GM12878 (cell line): ENCODE measurements around the gene KDELR1. TPM values are rescaled to one million over a fixed set of nuclear protein-coding genes. Genes with fewer than 3 reads are reported as not detected.
A peak's percentile ranks its signal among the peaks of the same experiment; 100 is the strongest.

Source experiments
- BMI1 ChIP-seq: fragments of 450-650 bp; IDR thresholded peaks from 2 replicates; pipeline ENCODE4 v1.6.1; 2016; ENCODE audit warnings: mild to moderate bottlenecking, moderate library complexity, borderline replicate concordance
- CBX3 ChIP-seq: fragments of 200-600 bp; sonication (generic); IDR thresholded peaks from 2 replicates; pipeline ENCODE4 v1.6.1; 2016; ENCODE audit warnings: low read depth, borderline replicate concordance
- CHD1 ChIP-seq: IDR thresholded peaks from 2 replicates; pipeline ENCODE4 v1.6.1; 2012; ENCODE audit warnings: low read depth, low read length, improper control_type of control experiment
- CREB1 ChIP-seq: IDR thresholded peaks from 2 replicates; pipeline ENCODE4 v1.6.1; 2012; ENCODE audit warnings: low read depth, mild to moderate bottlenecking, inconsistent platforms
- EED ChIP-seq: sonication (generic); IDR thresholded peaks from 2 replicates; pipeline ENCODE4 v1.6.1; 2016; ENCODE audit warnings: antibody characterized with exemption, low read depth
- FOXK2 ChIP-seq: fragments of 450-650 bp; IDR thresholded peaks from 2 replicates; pipeline ENCODE4 v1.6.1; 2017; ENCODE audit warnings: mild to moderate bottlenecking, moderate library complexity
- GABPA ChIP-seq: IDR thresholded peaks from 2 replicates; pipeline ENCODE4 v1.6.1; 2014; ENCODE audit warnings: antibody characterized with exemption, low read depth, mild to moderate bottlenecking, inconsistent platforms
- IKZF2 ChIP-seq, 2 experiments: fragments of 450-650 bp; IDR thresholded peaks; 2 replicates each; pipeline ENCODE4 v1.6.1; 2017; ENCODE audit warnings: mild to moderate bottlenecking in 2 of 2, moderate library complexity in 2 of 2
- IRF5 ChIP-seq: fragments of 450-650 bp; IDR thresholded peaks from 2 replicates; pipeline ENCODE4 v1.6.1; 2017; ENCODE audit warnings: borderline replicate concordance
- MEF2A ChIP-seq: IDR thresholded peaks from 2 replicates; pipeline ENCODE4 v1.6.1; 2011; ENCODE audit warnings: low read depth, mild to moderate bottlenecking, low read length, moderate library complexity; ENCODE audit not compliant: insufficient read depth
- NFXL1 ChIP-seq: fragments of 450-650 bp; IDR thresholded peaks from 2 replicates; pipeline ENCODE4 v1.6.1; 2017; ENCODE audit warnings: antibody characterized with exemption, mild to moderate bottlenecking, borderline replicate concordance
- NKRF ChIP-seq: fragments of 450-650 bp; conservative IDR thresholded peaks from 2 replicates; pipeline ENCODE4 v1.6.1; 2017; ENCODE audit warnings: mild to moderate bottlenecking, moderate library complexity
- PRDM15 ChIP-seq: fragments of 450-650 bp; formaldehyde crosslinking; IDR thresholded peaks from 2 replicates; pipeline ENCODE4 v1.4.0; 2020; ENCODE audit warnings: mild to moderate bottlenecking, moderate library complexity
- SIX5 ChIP-seq: IDR thresholded peaks from 2 replicates; pipeline ENCODE4 v1.6.1; 2011; ENCODE audit warnings: mild to moderate bottlenecking, low read depth, low read length, moderate library complexity; ENCODE audit not compliant: severe bottlenecking
- SMARCA5 ChIP-seq: fragments of 450-650 bp; IDR thresholded peaks from 2 replicates; pipeline ENCODE4 v1.6.1; 2017; ENCODE audit warnings: mild to moderate bottlenecking
- SPI1 ChIP-seq: IDR thresholded peaks from 2 replicates; pipeline ENCODE4 v1.6.1; 2011; ENCODE audit warnings: low read depth, mild to moderate bottlenecking, low read length, moderate library complexity, borderline replicate concordance; ENCODE audit not compliant: insufficient read depth
- WRNIP1 ChIP-seq: IDR thresholded peaks from 2 replicates; pipeline ENCODE4 v1.6.1; 2011; ENCODE audit warnings: low read depth, low read length, improper control_type of control experiment, borderline replicate concordance
- ZNF207 ChIP-seq: fragments of 450-650 bp; IDR thresholded peaks from 2 replicates; pipeline ENCODE4 v1.6.1; 2014; ENCODE audit warnings: antibody characterized with exemption, mild to moderate bottlenecking, borderline replicate concordance
- ZNF687 ChIP-seq: fragments of 450-650 bp; IDR thresholded peaks from 2 replicates; pipeline ENCODE4 v1.6.1; 2017; ENCODE audit warnings: mild to moderate bottlenecking, moderate library complexity
- polyA plus RNA-seq, 11 experiments: library from polyadenylated mRNA; depleted of rRNA in 4 of 11; unstranded in 6 of 11; stranded (reverse) in 5 of 11; fragments of >200 nt; fragmentation: Nextera tagmentation in 4 of 11; fragmentation: Illumina TruSeq in 1 of 11; extraction: Ambion mirVana in 4 of 11; extraction: Trizol in 1 of 11; gene quantifications; 1 replicate in 1 of 11; 2 replicates in 10 of 11; pipeline versions ENCODE4 v1.2.1 to v1.2.3, GENCODE V29; 2011 to 2016; ENCODE audit warnings: inconsistent platforms in 2 of 11, missing spikeins in 2 of 11, low read depth in 1 of 11
- total RNA-seq, 4 experiments: library from RNA; depleted of rRNA in 3 of 4; stranded (reverse); fragments of >200 nt in 3 of 4; fragmentation: Illumina TruSeq in 1 of 4; extraction: Trizol in 1 of 4; gene quantifications; 2 replicates each; pipeline versions ENCODE4 v1.2.1 to v1.2.3, GENCODE V29; 2013 to 2021

Gene KDELR1
- total and polyA plus RNA-seq, 10 of the 15 experiments (the other 5 are each of a cell fraction or from before 2014, with no cell fraction given) = 2.3 to 71.0 (median 45.2) TPM

- TF ChIP-seq ZNF207 = peak; percentile 67; the same call in 1 of the 2 replicates
- no peak for TF ChIP-seq NFXL1
- TF ChIP-seq SPI1 = peak; percentile 9; the same call in 1 of the 2 replicates
- no peak for TF ChIP-seq CHD1
- TF ChIP-seq CREB1 = peak; percentile 72
- no peak for TF ChIP-seq NKRF
- no peak for TF ChIP-seq PRDM15 (CRISPR knock-in tag)
- no peak for TF ChIP-seq CBX3
- no peak for TF ChIP-seq WRNIP1
- TF ChIP-seq SIX5 = peak; percentile 100
- peak; percentile 37; the same call in 1 of the 2 replicates for TF ChIP-seq ZNF687
- peak; percentile 65; the same call in 1 of the 2 replicates for TF ChIP-seq IRF5
- 0 out of 2 replicates have a peak, but pooled peaks have one; percentile 36 for TF ChIP-seq MEF2A
- no peak for TF ChIP-seq FOXK2
- TF ChIP-seq SMARCA5 = no peak; the same call in 1 of the 2 replicates
- peak; percentile 63 to 68; a peak in 3 of 4 replicates for TF ChIP-seq IKZF2 (IDR thresholded peaks at IDR 0.05)
- TF ChIP-seq BMI1 = no peak
- TF ChIP-seq GABPA = no peak; the same call in 1 of the 2 replicates
- no peak for TF ChIP-seq EED
Observed at GRCh38 chr19:48419158-48419920, 28.0 kb upstream of the KDELR1 start (continued).
